Measurements from ENCODE around the gene C11orf98.

DNA sequence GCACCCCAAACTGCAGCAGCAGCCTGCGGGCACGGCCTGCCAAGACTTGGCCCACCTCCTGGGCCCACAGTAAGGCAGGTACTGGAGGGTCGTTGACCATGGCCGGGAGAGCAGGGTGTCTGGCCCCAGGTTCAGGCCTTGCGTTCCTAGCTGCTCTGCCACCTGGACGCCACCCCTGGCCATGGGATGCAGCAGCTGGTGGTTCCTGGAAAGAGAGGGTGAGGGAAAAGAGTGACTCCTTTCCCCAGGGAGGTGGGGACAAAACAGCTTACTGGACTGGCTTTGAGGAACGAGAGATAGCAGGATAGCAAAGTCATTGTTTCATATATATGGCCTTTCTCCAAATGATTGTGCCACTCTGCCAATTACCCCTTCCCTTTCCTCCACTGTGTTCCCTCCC lies 40.4 kb upstream of the C11orf98 start:
- TF ChIP-seq CTCF (conservative IDR thresholded peaks at IDR 0.05; ENCODE audit: low read length) = no peak
- TF ChIP-seq EZH2phosphoT487 (IDR thresholded peaks at IDR 0.05; ENCODE audit: borderline replicate concordance) = no peak

All from Loucy (cell line).